GM21576 (cell line): Measurements from ENCODE around the gene ESPNL.
"Not testable (repeated sequence)": the region's sequence is repeated elsewhere in the genome, so short reads cannot be mapped to it uniquely, and the experiment has no call there.

Experiments used
- ATAC-seq: cut with Tn5 transposase; IDR thresholded peaks from one replicate; pipeline ENCODE4 v1.9.1; 2021; ENCODE audit warnings: mild to moderate bottlenecking, moderate library complexity; ENCODE audit not compliant: unreplicated experiment

Gene ESPNL, protein sequence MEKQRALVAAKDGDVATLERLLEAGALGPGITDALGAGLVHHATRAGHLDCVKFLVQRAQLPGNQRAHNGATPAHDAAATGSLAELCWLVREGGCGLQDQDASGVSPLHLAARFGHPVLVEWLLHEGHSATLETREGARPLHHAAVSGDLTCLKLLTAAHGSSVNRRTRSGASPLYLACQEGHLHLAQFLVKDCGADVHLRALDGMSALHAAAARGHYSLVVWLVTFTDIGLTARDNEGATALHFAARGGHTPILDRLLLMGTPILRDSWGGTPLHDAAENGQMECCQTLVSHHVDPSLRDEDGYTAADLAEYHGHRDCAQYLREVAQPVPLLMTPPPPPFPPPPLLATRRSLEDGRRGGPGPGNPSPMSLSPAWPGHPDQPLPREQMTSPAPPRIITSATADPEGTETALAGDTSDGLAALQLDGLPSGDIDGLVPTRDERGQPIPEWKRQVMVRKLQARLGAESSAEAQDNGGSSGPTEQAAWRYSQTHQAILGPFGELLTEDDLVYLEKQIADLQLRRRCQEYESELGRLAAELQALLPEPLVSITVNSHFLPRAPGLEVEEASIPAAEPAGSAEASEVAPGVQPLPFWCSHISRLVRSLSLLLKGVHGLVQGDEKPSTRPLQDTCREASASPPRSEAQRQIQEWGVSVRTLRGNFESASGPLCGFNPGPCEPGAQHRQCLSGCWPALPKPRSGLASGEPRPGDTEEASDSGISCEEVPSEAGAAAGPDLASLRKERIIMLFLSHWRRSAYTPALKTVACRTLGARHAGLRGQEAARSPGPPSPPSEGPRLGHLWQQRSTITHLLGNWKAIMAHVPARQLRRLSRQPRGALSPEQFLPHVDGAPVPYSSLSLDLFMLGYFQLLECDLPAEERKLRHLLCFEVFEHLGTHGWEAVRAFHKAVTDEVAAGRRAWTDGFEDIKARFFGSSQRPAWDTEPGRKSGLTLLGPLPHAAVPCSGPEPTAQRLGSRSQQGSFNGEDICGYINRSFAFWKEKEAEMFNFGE

DNA sequence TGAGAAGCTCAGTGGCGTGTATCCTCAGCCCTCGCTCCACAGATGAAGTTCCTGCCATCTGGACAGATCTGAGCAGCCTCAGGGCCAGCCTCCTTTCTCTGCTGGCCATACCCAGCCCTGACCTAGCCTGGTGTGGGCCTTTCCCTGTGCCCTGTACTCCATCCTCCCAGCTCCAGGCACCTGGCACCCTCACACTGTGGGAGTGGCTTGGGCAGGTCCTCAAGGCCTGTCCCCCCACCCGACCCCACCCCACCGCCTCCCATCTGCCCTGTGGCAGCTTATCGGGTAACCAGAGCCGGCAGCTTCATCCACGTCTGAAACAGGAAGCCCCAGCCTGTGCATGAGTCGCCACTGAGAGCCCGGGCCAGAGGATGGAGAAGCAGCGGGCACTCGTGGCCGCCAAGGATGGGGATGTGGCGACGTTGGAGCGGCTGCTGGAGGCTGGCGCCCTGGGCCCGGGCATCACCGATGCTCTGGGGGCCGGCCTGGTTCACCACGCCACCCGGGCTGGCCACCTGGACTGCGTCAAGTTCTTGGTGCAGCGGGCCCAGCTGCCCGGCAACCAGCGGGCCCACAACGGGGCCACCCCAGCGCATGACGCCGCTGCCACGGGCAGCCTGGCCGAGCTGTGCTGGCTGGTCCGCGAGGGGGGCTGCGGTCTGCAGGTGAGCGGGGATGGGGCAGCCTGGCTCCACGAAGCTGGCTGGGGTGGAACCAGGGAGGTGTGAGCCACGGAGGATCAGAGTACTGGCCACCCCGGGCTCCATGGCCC, at the start of gene ESPNL:
Gene ESPNL (plus strand): TSS at position 292 of the 772 bp plus-strand sequence. CDS start 80 bp downstream, at position 372.
- ATAC-seq = no peak

DNA sequence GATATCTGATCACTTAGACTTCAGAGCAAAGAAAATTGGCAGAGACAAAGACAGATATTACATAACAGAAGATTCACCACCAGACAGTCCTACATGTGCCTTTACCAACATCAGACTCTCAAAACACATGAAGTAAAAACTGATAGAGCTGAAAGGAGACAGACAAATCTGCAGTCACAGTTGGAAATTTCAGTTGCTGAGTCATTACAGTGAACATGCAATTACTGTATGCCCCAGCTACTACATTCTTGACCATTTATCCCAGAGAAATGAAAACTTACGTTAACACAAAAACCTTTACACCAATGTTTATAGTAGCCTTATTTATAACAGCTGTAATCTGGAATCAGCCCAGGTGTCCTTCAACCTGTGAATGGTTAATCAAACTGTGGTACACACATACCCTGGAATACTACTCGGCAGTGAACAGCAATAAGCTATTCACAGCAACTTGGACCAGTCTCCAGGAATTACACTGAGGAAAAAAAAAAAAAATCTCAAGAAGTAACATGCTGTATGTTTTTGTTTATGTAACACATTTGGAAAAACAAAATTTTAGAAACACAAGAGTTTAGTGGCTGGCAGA, 46.9 kb upstream of the ESPNL start:
- no peak for ATAC-seq

DNA sequence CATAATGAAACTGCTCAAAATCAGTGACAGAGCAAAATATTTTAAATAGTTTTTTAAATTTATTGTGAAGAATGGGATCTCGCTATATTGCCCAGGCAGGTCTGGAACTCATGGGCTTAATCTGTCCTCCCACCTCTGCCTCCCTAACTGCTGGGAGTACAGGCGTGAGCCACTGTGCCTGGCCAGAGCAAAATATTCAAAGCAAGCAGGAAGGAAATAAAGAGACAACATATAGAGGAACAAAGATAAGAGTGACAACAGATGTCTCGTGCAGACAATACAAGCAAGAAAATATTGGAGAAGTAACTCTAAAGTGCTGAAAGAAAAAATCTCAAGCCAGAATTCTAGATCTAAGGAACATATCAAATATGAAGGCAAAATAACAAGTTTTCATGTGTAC, 44.3 kb upstream of the ESPNL start:
- no peak for ATAC-seq

DNA sequence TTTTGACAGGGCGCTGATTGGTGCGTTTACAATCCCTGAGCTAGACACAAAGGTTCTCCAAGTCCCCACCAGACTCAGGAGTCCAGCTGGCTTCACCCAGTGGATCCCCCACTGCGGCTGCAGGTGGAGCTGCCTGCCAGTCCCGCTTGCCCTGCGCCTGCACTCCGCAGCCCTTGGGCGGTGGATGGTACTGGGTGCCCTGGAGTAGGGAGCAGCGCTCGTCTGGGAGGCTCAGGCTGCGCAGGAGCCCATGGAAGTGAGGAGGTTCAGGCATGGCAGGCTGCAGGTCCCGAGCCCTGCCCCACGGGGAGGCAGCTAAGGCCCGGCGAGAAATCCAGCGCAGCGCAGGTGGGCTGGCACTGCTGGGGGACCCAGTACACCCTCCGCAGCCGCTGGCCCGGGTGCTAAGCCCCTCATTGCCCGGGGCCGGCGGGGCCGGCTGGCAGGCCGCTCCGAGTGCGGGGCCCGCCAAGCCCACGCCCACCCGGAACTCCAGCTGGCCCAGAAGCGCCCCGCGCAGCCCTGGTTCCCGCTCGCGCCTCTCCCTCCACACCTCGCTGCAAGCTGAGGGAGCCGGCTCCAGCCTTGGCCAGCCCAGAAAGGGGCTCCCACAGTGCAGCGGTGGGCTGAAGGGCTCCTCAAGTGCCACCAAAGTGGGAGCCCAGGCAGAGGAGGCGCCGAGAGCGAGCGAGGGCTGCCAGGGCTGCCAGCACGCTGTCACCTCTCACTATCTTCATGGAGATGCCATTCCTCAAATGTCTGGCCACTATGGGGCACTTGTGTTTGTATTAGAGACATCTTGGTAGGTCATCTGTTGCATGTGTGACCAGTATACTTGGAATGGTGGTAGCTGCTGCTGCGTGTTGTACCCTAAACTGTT, 42.2 kb upstream of the ESPNL start:
- ATAC-seq = not testable (repeated sequence)

DNA sequence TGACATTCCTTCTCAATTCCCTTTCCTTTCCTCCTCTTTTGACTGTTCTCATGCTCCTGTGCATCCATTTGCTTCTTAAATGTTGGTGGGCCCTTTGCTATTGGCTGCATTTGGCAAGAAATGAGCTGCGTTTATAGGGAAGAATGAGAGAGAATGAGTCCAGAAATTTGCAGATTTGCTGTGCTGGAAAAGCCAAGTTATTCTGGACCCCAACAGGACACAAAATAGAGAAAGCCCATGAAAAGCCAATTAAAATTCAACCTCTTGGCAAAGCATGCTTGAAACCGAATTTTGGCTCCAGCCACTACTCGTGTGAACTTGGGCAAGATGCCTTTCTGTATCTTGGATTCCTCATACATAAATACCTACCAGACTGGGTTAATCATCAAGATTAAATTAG, 40.6 kb upstream of the ESPNL start:
- no peak for ATAC-seq

DNA sequence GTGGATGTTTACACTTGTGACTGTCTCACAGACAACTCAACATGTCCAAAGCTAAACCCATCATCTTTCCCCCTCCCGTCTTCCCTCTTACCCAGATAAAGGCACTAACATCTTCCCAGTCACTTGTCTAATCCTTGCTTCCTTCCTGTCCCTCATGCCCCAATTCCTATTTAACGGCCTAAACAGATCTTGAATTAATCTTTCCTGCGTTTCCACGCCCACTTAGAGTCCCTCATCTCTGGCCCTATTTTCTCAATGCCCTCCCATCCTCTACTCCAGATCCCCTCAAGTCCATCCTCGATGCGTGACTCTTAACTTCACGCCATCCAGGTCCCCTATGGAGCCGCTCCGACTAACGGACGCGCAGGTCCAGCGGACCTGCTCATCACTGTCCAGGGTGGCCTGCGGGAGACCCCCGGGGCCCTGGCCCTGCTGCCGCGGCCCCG, 40.0 kb upstream of the ESPNL start:
- ATAC-seq = no peak

DNA sequence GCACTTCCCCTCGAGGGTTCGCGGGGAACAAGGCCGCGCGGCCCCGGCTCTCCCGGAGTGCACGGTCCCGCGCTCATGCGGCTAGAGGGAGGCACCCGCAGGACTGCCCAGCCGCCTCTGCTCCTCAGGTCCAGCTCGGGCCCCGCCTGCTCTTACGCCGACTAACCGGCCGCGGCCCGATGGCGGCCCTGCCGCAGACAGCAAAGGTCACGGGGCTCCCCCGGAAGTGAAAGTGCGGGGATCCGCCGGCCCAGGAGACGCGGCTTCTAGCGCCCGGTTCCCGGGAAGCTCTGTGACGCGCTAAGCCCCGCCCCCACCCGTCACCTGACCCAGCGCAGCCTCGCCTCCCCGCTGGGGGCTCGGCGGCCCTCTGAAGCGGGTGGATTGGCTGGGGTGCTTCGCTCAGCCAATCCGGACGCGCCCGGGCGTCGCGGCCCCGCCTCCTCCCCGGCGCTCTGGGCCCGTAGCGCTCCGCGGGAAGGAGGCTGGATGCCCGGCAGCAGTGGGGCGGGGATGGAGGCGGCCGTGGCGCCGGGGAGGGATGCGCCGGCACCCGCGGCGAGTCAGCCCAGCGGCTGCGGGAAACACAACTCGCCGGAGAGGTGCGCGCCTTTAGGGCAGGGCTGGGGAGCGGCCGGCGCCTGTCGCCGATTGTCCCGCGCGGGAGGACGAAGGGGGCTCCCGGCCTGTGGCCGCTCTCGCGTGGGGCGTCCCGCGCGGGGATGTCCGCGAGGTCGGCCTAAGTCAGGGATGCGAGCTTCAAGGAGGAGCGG, 39.4 kb upstream of the ESPNL start, which contains the start of gene SCLY:
Gene SCLY (plus strand): TSS at position 460 of the 773 bp plus-strand sequence. CDS start 54 bp downstream, at position 514.
- peak; percentile 97 for ATAC-seq

DNA sequence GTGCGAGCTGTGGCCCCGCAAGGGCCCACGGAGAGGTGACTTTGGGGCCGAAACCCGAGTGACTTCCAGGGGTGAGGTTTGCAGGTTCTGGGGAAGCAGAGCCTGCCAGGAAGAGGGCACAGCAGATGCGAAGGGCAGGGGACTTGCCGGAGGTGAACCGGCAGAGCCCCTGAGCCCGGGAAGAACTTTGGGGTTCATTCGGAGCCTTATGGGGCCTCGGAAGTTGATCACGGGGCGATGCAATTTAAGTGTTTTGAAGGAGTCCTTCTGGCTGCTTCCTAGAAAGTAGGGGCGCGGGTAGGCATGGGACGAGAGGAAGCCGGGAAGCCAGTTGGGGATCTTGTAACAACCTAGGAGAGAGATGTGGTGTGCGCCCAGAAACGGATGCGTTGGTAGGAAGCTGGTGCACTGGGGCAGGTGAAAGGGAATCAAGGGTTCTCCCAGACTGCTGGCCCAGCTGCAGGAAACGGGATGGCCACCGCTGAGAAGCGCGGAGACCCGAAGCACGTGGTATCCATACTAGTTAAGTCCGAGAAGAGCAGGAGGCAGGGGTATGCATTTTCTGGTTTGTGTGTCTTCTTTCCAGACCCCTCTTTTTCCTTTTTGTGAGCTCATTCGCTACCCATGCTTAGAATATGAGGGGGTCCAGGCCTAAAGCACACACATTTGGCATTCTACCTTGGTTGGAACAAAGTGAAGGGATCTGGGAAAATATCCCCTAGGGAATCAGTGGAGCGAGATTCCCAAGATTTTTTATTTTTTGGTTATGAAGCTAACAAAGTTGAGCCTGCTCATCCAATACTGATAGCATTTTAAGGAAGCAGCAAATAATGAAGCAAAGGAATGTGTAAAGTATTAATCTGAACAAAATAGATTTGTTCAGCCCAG, 38.6 kb upstream of the ESPNL start:
- no peak for ATAC-seq

DNA sequence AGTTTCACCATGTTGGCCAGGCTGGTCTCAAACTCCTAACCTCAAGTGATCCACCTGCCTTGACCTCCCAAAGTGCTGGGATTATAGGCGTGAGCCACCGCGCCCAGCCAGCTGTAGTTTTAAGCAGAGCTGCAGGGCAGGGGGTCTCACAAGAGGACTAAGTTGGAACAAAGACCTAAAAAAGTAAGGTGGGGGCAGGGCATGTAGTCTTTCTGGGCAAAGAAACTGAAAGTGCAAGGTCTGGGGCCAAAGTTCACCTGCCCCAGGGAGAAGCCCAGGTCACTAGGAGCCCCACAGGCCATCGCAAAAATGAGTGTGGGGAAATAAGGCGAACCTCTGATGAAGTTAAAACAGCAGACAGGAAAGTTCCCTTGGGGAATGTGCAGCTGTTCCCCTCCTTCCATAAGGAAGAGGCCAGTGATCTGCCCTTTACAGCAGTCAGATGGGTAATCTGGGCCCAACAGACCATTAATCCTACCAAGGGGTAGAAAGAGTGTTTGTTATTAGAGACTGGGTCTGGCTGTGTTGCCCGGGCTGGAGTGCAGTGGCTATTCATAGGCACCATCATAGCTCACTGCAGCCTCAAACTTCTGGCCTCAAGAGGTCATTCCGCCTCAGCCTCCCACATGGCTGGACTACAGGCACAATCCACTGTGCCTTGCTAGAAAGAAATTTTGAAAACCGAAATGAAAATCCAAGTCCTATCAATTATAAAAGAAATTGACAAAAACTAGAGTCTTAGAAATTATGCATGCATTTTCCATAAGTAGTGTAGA, 36.5 kb upstream of the ESPNL start:
- ATAC-seq = no peak

DNA sequence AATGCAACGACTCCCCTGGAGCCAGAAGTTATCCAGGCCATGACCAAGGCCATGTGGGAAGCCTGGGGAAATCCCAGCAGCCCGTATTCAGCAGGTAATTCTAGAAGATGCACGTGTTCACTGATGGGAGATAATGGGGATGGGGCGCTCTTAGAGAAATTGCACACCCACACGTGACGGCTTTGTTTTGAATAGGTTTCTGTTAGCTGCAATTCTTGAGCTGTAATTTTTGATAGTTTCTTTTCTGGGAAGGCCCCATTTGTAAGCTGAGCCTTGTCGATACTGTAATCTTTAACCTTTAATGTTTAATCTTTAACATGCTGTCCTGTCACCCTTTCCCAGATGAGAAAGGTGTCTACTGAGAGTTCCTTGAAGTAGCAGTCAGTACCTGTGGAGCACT, 35.8 kb upstream of the ESPNL start:
- no peak for ATAC-seq

DNA sequence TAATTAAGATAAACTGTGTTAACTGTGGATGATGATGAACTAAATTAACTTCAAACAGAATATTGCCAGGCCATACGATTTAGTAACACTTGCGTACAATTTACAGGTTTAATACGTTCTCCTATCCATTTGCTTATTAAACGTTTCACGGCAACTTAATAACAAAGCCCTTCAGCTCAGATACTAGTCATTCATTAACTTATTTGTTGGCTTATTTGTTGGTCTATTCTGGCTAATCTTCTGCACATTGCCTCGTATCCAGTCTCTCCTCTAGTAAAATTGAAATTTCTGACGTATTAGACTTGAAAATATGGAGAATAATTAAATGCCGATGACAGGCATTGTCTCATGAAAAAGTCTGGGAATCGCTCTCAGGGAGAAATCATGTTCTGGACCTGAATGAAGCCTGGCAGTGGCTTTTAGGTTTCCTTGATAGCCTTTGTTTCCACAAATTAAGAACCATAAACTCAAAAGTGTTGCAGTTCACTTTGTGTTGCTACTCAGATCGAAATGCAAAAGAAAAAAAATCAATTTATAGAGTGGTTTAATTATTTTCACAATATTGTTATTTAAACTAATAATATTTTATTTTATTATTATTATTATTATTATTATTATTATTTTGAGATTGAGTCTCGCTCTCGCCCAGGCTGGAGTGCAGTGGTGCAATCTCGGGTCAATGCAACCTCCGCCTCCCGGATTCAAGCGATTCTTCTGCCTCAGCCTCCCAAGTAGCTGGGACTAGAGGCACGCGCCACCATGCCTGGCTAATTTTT, 34.9 kb upstream of the ESPNL start:
- no peak for ATAC-seq

DNA sequence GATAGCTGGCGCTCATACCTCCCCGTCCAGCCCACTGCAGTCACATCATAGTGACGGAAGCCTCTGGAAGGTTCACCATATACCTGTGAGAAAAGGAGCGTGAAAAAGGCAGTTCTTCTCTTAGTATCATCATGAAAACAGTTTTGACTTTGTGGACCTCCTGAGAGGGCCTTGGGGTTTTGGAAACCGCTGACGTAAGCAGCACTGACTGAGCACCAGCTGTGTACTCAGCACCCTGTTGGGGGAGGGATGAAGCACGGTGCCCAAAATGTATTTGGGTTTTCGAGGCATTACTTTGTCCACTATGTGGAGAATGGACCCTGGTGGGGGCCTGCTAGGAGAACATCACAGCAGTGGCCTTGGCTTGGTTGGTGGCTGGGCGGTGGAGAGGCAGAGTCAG, 33.9 kb upstream of the ESPNL start:
- no peak for ATAC-seq

DNA sequence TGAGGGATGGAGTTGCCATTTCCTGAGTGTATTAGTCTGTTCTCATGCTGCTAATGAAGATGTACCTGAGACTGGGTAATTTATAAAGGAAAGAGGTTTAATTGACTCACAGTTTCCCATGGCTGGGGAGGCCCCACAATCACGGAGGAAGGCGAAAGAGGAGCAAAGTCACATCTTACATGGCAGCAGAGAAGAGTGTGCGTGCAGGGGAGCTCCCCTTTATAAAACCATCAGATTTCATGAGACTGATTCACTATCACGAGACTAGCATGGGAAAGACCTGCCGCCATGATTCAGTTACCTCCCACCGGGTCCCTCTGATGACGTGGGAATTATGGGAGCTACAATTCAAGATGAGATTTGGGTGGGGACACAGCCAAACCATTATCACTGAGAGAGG, 33.4 kb upstream of the ESPNL start:
- ATAC-seq = not testable (repeated sequence)

DNA sequence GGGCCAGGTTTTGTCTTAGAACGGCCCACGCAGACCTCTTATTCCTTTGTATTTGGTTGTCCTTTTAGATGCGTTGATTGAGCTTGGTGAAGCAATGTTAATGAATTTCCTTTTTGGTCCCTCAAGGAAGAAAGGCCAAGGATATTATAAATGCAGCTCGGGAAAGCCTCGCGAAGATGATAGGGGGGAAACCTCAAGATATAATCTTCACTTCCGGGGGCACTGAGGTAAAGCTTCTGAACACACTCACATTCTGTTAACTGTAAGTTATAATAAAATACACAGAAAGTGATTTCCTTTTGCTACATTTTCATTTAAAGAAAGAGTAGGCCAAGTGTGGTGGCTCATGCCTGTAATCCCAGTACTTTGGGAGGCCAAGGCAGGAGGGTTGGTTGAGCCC, 32.2 kb upstream of the ESPNL start:
- ATAC-seq = no peak

DNA sequence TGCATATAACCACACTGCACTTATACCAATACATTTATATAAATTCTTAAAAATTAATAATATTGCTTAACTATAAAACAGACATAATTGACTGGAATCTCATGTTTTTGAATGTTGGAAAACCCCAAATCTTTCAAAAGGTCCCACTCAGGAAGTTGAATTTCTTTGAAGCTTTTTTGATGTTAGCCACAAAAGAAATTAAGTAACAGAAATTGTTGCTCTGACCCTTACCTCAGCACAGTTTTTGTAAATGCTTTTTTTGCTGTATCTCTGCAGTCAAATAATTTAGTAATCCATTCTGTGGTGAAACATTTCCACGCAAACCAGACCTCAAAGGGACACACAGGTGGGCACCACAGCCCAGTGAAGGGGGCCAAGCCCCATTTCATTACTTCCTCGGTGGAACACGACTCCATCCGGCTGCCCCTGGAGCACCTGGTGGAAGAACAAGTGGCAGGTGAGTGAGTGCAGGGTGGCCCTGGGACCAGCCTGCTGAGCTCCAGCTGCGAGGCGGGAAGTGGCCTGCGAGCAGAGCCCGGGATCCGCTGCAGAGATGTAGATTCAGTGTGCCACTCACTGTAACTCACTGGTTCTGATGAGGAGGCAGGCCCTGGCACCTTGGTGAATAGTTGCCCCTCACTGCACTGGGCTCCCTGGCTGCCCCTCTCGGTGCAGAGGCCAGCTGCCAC, 31.0 kb upstream of the ESPNL start:
- no peak for ATAC-seq

DNA sequence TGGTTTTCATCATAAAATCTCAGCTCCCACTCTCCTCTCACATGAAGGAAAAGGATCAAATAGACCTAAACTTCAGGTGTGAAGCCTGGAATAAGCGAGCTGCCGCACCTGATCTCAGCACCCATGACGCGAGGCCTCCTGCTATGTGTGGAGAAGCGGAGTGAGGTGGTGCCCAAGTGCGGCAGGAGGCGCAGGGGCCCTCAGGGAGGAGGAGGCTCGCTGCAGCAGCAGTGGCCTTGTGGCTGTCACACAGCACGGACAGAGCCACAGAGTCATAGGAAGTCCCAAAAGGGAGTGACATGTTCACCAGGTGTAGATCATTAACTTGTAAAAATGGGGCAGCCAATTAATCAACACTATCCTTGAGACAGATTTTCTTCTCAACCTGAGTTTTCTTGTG, 30.3 kb upstream of the ESPNL start:
- ATAC-seq = no peak
